GM23248 (cell line): ENCODE measurements around the gene PRKCA.

Experiments used
- EZH2 ChIP-seq: fragments of 200-600 bp; sonication (generic); IDR thresholded peaks from 2 replicates; pipeline ENCODE4 v1.6.1; 2018; ENCODE audit warnings: antibody characterized with exemption, mild to moderate bottlenecking; ENCODE audit not compliant: insufficient read depth, poor library complexity, severe bottlenecking
- EZH2phosphoT487 ChIP-seq: fragments of 200-600 bp; sonication (generic); IDR thresholded peaks from 2 replicates; pipeline ENCODE4 v1.6.1; 2018; ENCODE audit warnings: antibody characterized with exemption, moderate library complexity, mild to moderate bottlenecking, low read depth; ENCODE audit not compliant: insufficient read depth

DNA sequence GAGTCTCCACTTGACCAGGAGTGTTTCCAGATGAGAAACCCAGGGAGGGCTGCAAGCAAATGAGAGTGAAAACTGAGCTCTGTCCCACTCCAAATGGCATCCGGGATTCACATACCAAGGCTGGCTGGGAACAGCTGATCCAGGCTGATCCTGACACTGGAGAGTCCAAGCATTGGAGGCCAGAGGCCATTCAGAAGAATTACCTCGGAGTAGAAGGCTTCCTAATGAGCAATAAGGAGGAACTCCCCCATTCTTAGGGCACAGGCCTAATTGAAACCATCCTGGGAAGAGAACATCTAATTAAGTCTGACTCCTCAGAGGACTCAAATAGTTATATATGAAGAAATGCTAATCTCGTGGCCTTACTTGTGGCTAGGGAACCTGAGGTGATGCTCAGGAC, 142.8 kb downstream of the PRKCA start:
- no peak for TF ChIP-seq EZH2phosphoT487
- no peak for TF ChIP-seq EZH2
